Measurements from ENCODE around the gene KIF21B.

- TF ChIP-seq CTCF (IDR thresholded peaks at IDR 0.05; ENCODE audit: poor library complexity): no peak
- no peak for TF ChIP-seq EZH2phosphoT487 (IDR thresholded peaks at IDR 0.05; ENCODE audit: low read depth, severe bottlenecking, unreplicated experiment)
Observed at GRCh38 chr1:201061886-201062285, 38.4 kb upstream of the KIF21B start.
